GM12872 (cell line): Measurements from ENCODE around the gene CAMKK2.

Experiments used
- CTCF ChIP-seq: IDR thresholded peaks from 3 replicates; pipeline ENCODE4 v1.5.1; 2011; ENCODE audit warnings: low read depth, mild to moderate bottlenecking, low read length, moderate library complexity; ENCODE audit not compliant: insufficient read depth

Gene CAMKK2

GRCh38 chr12:121233628-121234020 lies 62.9 kb downstream of the CAMKK2 start:
- no peak for TF ChIP-seq CTCF

- TF ChIP-seq CTCF = no peak
These were observed 63.4 kb downstream of the CAMKK2 start for GRCh38 chr12:121232977-121233627.

GRCh38 chr12:121232163-121232562 lies 64.3 kb downstream of the CAMKK2 start:
- no peak for TF ChIP-seq CTCF

GRCh38 chr12:121230538-121230907 lies 66.0 kb downstream of the CAMKK2 start:
- TF ChIP-seq CTCF = no peak

- TF ChIP-seq CTCF = peak; percentile 89
These were observed 66.5 kb downstream of the CAMKK2 start for GRCh38 chr12:121229826-121230537.

- TF ChIP-seq CTCF = no peak
These were observed 67.4 kb downstream of the CAMKK2 start for GRCh38 chr12:121228919-121229665.

- TF ChIP-seq CTCF = no peak
These were observed 69.2 kb downstream of the CAMKK2 start for GRCh38 chr12:121227294-121227693.
